IPS-20b (cell line): ENCODE data around the gene KNTC1.
"Not testable (repeated sequence)": the region's sequence is repeated elsewhere in the genome, so short reads cannot be mapped to it uniquely, and the experiment has no call there.

ENCODE experiments used
- H3K27ac ChIP-seq: one replicate; pipeline ENCODE4 v1.5.1; 2013; ENCODE audit warnings: low read length
- H3K27me3 ChIP-seq: 2 replicates; pipeline ENCODE4 v1.6.1; 2013; ENCODE audit warnings: mild to moderate bottlenecking, low read length, inconsistent platforms; ENCODE audit not compliant: insufficient read depth
- H3K36me3 ChIP-seq: 2 replicates; pipeline ENCODE4 v1.6.1; 2013; ENCODE audit warnings: low read depth, mild to moderate bottlenecking, inconsistent platforms, low read length, moderate library complexity; ENCODE audit not compliant: insufficient read depth
- H3K4me1 ChIP-seq: 2 replicates; pipeline ENCODE4 v1.6.1; 2013; ENCODE audit warnings: mild to moderate bottlenecking, control low read depth, inconsistent platforms, low read length, moderate library complexity; ENCODE audit not compliant: insufficient read depth
- H3K4me3 ChIP-seq: 2 replicates; pipeline ENCODE4 v1.5.1; 2013; ENCODE audit warnings: mild to moderate bottlenecking, low read length, inconsistent platforms
- H3K9ac ChIP-seq: 2 replicates; pipeline ENCODE4 v1.6.1; 2013; ENCODE audit warnings: low read depth, mild to moderate bottlenecking, inconsistent platforms, low read length, moderate library complexity
- H3K9me3 ChIP-seq: 2 replicates; pipeline ENCODE4 v1.6.1; 2013; ENCODE audit warnings: mild to moderate bottlenecking, low read depth, low read length, inconsistent platforms; ENCODE audit not compliant: insufficient read depth

Gene KNTC1

GRCh38 chr12:122533856-122534255 lies 6.8 kb downstream of the KNTC1 start:
- Histone ChIP-seq H3K9me3 (no peaks in the 10 kb centered on the region), H3K4me1 (no peaks in the 10 kb centered on the region), H3K27ac (no peak overlapping the region), H3K27me3 (no peaks in the 10 kb centered on the region), H3K9ac (no peak overlapping the region), H3K4me3 (no peak overlapping the region), H3K36me3 (peaks cover 83% of the 10 kb centered on the region)

- Histone ChIP-seq H3K27ac (no peak overlapping the region), H3K4me3 (no peak overlapping the region), H3K36me3 (peaks cover 81% of the 10 kb centered on the region)
These were observed 10.0 kb downstream of the KNTC1 start for GRCh38 chr12:122537021-122537420.

GRCh38 chr12:122538496-122538895 lies 11.4 kb downstream of the KNTC1 start:
- no peaks in the 10 kb centered on the region for H3K27me3 ChIP-seq
- H3K36me3 ChIP-seq = peaks cover 83% of the 10 kb centered on the region
- H3K9ac ChIP-seq = no peak overlapping the region
- no peak overlapping the region for H3K4me3 ChIP-seq
- no peaks in the 10 kb centered on the region for H3K4me1 ChIP-seq
- H3K27ac ChIP-seq = no peak overlapping the region
- H3K9me3 ChIP-seq = no peaks in the 10 kb centered on the region

More at GRCh38 chr12:122537021-122537420, 10.0 kb downstream of the KNTC1 start:
- Histone ChIP-seq H3K9me3 (no peaks in the 10 kb centered on the region), H3K27me3 (no peaks in the 10 kb centered on the region), H3K9ac (no peak overlapping the region), H3K4me1 (no peaks in the 10 kb centered on the region)

DNA sequence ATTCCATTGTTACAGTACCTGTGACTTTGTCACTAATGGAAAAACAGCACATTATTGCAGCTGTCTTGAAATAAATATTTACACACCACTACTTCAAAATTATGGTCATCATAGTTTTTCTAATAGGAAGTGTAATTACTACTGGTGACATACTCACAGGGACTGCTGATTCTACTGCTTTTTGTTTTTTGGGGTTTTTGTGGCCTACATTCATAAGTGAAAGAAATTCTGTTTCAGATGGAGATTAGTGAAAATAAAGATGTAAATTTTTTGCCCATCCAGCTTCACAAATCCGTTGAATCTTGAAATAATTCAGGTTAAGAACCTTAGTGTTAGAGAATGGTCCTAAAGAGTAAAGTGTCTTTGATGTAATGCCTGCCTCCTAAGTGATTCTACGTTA lies 17.5 kb downstream of the KNTC1 start:
- peaks cover 89% of the 10 kb centered on the region for H3K36me3 ChIP-seq

DNA sequence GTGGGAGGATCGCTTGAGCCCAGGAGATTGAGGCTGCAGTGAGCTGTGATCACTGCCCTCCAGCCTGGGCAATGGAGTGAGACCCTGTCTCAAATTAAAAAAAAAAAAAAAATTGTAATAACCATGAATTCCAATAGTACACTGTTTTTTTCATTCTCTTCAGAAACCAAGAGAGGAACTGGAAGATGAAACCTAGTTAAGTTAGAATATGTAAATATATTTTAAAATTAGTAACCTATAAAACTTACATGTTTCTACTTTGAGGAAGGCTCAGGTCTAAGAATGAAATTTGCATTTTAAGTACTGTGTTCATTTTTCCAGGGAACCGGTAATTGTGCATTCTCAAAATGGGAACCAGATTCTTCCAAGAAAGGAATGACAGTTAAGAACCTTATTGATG lies 18.8 kb downstream of the KNTC1 start:
- Histone ChIP-seq H3K4me1 (no peaks in the 10 kb centered on the region), H3K36me3 (peaks cover 94% of the 10 kb centered on the region), H3K9ac (no peak overlapping the region), H3K27ac (no peak overlapping the region), H3K27me3 (no peaks in the 10 kb centered on the region), H3K4me3 (no peak overlapping the region), H3K9me3 (no peaks in the 10 kb centered on the region)

More for the DNA sequence above, 17.5 kb downstream of the KNTC1 start:
- no peaks in the 10 kb centered on the region for H3K9me3 ChIP-seq
- no peaks in the 10 kb centered on the region for H3K27me3 ChIP-seq
- H3K9ac ChIP-seq = no peak overlapping the region
- H3K27ac ChIP-seq = no peak overlapping the region
- H3K4me3 ChIP-seq = no peak overlapping the region
- H3K4me1 ChIP-seq = no peaks in the 10 kb centered on the region

GRCh38 chr12:122547330-122547729 lies 20.3 kb downstream of the KNTC1 start:
- Histone ChIP-seq H3K36me3 (peaks cover 98% of the 10 kb centered on the region), H3K27ac (no peak overlapping the region), H3K4me3 (no peak overlapping the region)

GRCh38 chr12:122558745-122559641 lies 31.9 kb downstream of the KNTC1 start:
- Histone ChIP-seq H3K4me1 (no peaks in the 10 kb centered on the region), H3K9me3 (no peaks in the 10 kb centered on the region), H3K4me3 (no peak overlapping the region)

More at GRCh38 chr12:122547330-122547729, 20.3 kb downstream of the KNTC1 start:
- H3K4me1 ChIP-seq = no peaks in the 10 kb centered on the region
- H3K27me3 ChIP-seq = no peaks in the 10 kb centered on the region
- no peak overlapping the region for H3K9ac ChIP-seq
- no peaks in the 10 kb centered on the region for H3K9me3 ChIP-seq

DNA sequence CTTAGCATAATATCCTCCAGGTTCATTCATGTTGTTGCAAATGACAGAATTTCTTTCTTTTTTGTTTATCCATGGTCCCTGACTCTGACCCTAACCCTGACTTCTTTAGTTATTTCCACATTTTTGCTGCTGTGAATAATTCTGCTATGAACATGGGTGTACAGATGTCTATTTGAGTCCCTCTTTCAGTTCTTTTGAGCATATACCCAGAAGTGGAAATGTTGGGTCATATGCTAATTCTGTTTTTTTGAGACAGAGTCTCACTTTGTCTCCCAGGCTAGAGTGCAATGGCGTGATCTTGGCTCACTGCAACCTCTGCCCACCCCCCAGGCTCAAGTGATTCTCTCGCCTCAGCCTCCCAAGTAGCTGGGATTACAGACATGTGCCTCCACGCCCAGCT lies 33.1 kb downstream of the KNTC1 start:
- H3K36me3 ChIP-seq = peaks cover 85% of the 10 kb centered on the region
- H3K27ac ChIP-seq = no peak overlapping the region
- no peaks in the 10 kb centered on the region for H3K9me3 ChIP-seq
- no peak overlapping the region for H3K9ac ChIP-seq
- H3K4me3 ChIP-seq = no peak overlapping the region
- H3K27me3 ChIP-seq = no peaks in the 10 kb centered on the region
- H3K4me1 ChIP-seq = no peaks in the 10 kb centered on the region

More at GRCh38 chr12:122558745-122559641, 31.9 kb downstream of the KNTC1 start:
- H3K36me3 ChIP-seq = peaks cover 82% of the 10 kb centered on the region
- no peak overlapping the region for H3K27ac ChIP-seq
- H3K9ac ChIP-seq = no peak overlapping the region
- H3K27me3 ChIP-seq = no peaks in the 10 kb centered on the region

GRCh38 chr12:122563361-122563760 lies 36.3 kb downstream of the KNTC1 start:
- Histone ChIP-seq H3K27ac (no peak overlapping the region), H3K4me1 (no peaks in the 10 kb centered on the region), H3K27me3 (no peaks in the 10 kb centered on the region), H3K4me3 (no peak overlapping the region), H3K36me3 (peaks cover 81% of the 10 kb centered on the region), H3K9me3 (no peaks in the 10 kb centered on the region), H3K9ac (no peak overlapping the region)

DNA sequence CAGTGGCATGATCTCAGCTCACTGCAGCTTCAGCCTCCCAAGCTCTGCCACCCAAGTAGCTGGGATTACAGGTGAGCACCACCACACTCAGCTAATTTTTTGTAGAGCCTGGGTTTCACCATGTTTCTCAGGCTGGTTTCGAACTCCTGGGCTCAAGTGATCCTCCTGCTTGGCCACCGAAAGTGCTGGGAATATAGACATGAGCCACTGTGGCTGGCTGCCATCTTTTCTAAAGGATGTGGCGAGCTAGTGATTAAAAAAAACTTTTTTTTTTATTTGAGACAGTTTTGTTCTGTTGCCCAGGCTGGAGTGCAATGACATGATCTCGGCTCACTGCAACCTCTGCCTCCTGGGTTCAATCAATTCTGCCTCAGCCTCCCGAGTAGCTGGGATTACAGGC lies 39.8 kb downstream of the KNTC1 start:
- not testable (repeated sequence) for H3K9ac ChIP-seq, H3K4me1 ChIP-seq, H3K27ac ChIP-seq, H3K4me3 ChIP-seq, H3K9me3 ChIP-seq, H3K27me3 ChIP-seq
- peaks cover 89% of the 10 kb centered on the region for H3K36me3 ChIP-seq

DNA sequence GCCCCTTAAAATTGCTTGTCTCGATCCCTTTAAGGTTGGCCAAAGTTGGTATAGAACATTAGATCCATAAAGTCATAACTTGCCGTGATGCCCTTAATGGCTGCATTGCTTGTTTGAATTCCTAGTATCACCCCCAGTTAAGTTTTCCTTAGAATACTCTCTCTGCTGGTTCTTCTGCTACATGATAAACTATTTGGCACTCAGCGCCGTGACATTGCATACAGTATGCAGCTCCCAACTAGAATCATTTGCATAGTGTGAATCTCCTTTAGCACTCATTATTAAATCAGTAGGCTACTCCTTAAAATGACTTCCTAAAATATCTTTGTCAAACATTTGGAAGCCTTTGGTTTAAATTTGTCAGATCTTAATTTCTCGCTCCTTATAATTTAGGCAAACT lies 42.2 kb downstream of the KNTC1 start:
- H3K27me3 ChIP-seq = no peaks in the 10 kb centered on the region
- no peak overlapping the region for H3K9ac ChIP-seq
- H3K9me3 ChIP-seq = no peaks in the 10 kb centered on the region
- no peak overlapping the region for H3K4me3 ChIP-seq
- no peaks in the 10 kb centered on the region for H3K4me1 ChIP-seq
- no peak overlapping the region for H3K27ac ChIP-seq
- peaks cover 92% of the 10 kb centered on the region for H3K36me3 ChIP-seq

- not testable (repeated sequence) for H3K9me3 ChIP-seq, H3K27ac ChIP-seq, H3K4me3 ChIP-seq, H3K27me3 ChIP-seq, H3K4me1 ChIP-seq, H3K9ac ChIP-seq
- peaks cover 92% of the 10 kb centered on the region for H3K36me3 ChIP-seq
These were observed 43.0 kb downstream of the KNTC1 start for GRCh38 chr12:122570006-122570405.
